ENCODE data around the gene RHOV.
A peak's percentile ranks its signal among the peaks of the same experiment; 100 is the strongest.

The RHOV gene

DNA sequence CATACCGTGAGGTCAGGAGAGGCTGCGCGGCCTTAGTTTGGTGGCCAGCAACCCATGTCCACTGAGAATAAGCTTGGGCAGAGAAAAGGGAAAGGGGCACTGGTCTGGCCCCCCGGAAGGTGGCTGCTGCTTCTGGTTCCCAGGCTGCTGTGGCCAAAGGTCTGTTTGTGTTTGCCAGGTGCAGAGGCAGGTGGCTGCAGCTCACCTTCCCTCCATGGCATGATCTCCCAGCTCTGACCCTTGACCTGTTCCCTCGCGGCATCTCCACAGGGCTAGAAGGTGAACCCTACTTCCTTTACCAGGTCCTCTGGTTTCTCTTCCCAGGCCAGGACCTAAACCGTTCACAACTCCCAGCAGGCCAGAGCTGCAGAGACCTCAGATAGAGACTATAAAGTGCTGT is 34.1 kb upstream of the RHOV start:
- peak overlapping the region; percentile 77 for H3K4me3 ChIP-seq (ENCODE audit: low read length, poor library complexity, severe bottlenecking)
- H3K9ac ChIP-seq (ENCODE audit: low read depth, low read length, poor library complexity, severe bottlenecking) = peak overlapping the region; percentile 83
- peaks cover 7% of the 10 kb centered on the region; the same call in 1 of the 2 replicates for H3K36me3 ChIP-seq (ENCODE audit: insufficient read depth, low read length)
- H2AFZ ChIP-seq (ENCODE audit: low read length) = no peak overlapping the region
- H3K4me2 ChIP-seq (ENCODE audit: low read depth, low read length, poor library complexity, severe bottlenecking) = peak overlapping the region; percentile 68
- H3K4me1 ChIP-seq (ENCODE audit: insufficient read depth, low read length, poor library complexity, severe bottlenecking) = peaks cover 35% of the 10 kb centered on the region
- H4K20me1 ChIP-seq (ENCODE audit: insufficient read depth, low read length, poor library complexity, severe bottlenecking) = peaks cover 19% of the 10 kb centered on the region
- H3F3A ChIP-seq (ENCODE audit: low read depth) = no peaks in the 10 kb centered on the region; the same call in 1 of the 2 replicates
- no peaks in the 10 kb centered on the region for H3K27me3 ChIP-seq (ENCODE audit: insufficient read depth, low read length, poor library complexity, severe bottlenecking)
- no peaks in the 10 kb centered on the region for H3K9me3 ChIP-seq (ENCODE audit: insufficient read depth, low read depth, low read length)
- peaks cover 8% of the 10 kb centered on the region; the same call in 1 of the 2 replicates for H3K79me2 ChIP-seq (ENCODE audit: insufficient read depth, low read length)
- TF ChIP-seq, protein P1, sequence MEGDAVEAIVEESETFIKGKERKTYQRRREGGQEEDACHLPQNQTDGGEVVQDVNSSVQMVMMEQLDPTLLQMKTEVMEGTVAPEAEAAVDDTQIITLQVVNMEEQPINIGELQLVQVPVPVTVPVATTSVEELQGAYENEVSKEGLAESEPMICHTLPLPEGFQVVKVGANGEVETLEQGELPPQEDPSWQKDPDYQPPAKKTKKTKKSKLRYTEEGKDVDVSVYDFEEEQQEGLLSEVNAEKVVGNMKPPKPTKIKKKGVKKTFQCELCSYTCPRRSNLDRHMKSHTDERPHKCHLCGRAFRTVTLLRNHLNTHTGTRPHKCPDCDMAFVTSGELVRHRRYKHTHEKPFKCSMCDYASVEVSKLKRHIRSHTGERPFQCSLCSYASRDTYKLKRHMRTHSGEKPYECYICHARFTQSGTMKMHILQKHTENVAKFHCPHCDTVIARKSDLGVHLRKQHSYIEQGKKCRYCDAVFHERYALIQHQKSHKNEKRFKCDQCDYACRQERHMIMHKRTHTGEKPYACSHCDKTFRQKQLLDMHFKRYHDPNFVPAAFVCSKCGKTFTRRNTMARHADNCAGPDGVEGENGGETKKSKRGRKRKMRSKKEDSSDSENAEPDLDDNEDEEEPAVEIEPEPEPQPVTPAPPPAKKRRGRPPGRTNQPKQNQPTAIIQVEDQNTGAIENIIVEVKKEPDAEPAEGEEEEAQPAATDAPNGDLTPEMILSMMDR (conservative IDR thresholded peaks at IDR 0.05; ENCODE audit: low read length) = no peak
- TF ChIP-seq EZH2phosphoT487 (IDR thresholded peaks at IDR 0.05; ENCODE audit: borderline replicate concordance) = no peak
- no peaks in the 10 kb centered on the region for H3K9me2 ChIP-seq (replicated peaks; ENCODE audit: low read depth, low read length)

DNA sequence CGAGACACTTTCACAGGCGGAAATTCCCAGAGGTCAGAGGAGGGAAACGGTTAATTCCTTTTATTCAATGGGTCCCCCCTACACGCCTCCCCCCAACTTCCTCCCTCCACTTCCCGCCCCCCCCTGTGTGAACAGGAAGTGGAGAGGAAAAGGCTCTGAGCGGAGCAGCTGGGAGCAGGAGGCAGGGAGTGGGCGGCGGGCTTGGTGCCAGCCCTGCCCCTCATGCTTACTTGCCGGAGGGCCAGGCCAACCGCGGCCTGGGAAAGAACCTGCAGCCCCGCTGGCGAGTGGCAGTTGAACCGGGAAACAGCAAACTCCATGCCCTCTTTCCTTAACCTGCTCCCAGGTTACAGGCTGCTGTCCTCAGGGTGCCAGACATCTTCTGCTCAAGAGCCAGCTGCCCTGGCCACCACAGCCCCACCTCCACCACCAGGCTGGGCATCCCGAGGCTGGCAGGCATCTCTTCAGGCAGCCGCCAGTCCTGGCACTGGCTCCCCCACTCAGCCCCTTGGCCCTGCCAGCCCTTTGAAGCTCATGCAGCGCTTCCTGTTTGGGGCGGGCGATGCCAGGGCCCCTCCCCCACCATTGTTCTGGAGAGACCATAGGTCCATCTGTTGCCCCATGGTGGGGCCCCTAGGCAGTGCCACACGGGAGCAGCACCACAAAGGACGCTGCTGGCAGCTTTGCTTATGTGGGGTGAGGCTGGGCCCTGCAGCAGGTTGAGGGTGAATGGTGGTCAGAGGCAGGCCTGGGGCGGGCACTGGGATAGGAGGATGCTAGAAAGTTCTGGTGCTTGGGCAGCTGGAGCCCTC is 33.2 kb upstream of the RHOV start:
- Histone ChIP-seq H3K4me1 (ENCODE audit: insufficient read depth, low read length, poor library complexity, severe bottlenecking) (peaks cover 35% of the 10 kb centered on the region), H4K20me1 (ENCODE audit: insufficient read depth, low read length, poor library complexity, severe bottlenecking) (peaks cover 19% of the 10 kb centered on the region), H3K9ac (ENCODE audit: low read depth, low read length, poor library complexity, severe bottlenecking) (peak overlapping the region; percentile 83), H3K4me3 (ENCODE audit: low read length, poor library complexity, severe bottlenecking) (peak overlapping the region; percentile 77), H3K9me2 (replicated peaks; ENCODE audit: low read depth, low read length) (no peaks in the 10 kb centered on the region), H3K27me3 (ENCODE audit: insufficient read depth, low read length, poor library complexity, severe bottlenecking) (no peaks in the 10 kb centered on the region), H3K79me2 (ENCODE audit: insufficient read depth, low read length) (peaks cover 12% of the 10 kb centered on the region; the same call in 1 of the 2 replicates), H3K36me3 (ENCODE audit: insufficient read depth, low read length) (peaks cover 15% of the 10 kb centered on the region; the same call in 1 of the 2 replicates), H3K4me2 (ENCODE audit: low read depth, low read length, poor library complexity, severe bottlenecking) (peak overlapping the region; percentile 68), H2AFZ (ENCODE audit: low read length) (peak overlapping the region; percentile 52), H3F3A (ENCODE audit: low read depth) (no peaks in the 10 kb centered on the region; the same call in 1 of the 2 replicates), H3K9me3 (ENCODE audit: insufficient read depth, low read depth, low read length) (no peaks in the 10 kb centered on the region)
- TF ChIP-seq EZH2phosphoT487 (IDR thresholded peaks at IDR 0.05; ENCODE audit: borderline replicate concordance) = no peak
- TF ChIP-seq, protein P1 (conservative IDR thresholded peaks at IDR 0.05; ENCODE audit: low read length) = 0 out of 2 replicates have a peak, but pooled peaks have one; percentile 11

DNA sequence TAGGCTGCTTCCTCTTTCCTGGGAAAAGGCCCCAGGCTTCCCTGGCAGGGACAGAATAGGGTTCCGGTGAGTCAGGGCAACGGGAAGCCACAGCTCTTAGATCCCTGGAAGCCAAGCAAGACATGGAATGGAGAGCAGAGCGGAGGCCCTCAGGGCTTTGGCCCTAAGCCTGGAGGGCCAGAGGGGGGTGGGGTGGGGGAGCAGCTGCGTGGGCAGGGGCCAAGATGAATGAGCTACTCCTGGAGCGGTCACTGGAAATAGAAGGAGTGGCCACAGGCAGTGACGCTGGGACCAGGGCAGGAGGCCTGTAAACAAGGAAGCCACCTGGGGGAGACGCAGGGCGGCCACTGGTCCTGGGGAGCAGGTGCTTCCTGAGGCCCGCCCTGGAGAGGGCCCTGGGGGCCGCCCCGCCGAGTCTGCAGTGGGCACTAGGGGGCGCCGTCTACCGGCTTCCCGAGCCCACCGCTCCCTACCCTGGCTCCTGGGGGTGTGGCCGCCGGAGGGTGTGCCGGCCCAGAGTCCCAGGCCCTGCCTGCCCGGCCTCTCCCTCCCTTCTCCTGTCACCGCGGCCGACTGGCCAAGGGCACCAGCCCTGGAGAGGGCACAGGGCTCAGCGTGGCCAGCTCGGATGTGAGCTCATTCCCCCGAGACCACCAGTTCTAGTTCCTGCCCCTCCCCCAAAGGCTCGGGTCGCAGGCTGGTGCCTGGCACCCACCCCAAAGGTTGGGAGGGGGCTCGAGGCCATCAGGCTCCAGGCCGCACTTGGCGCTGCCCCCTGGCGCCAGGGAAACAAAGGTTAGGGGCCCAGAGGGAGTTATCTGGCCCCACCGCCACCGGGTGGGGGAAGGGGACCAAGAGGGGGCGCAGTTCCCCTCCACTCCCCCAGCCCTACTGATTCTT is 32.3 kb upstream of the RHOV start:
- H3K4me2 ChIP-seq (ENCODE audit: low read depth, low read length, poor library complexity, severe bottlenecking) = peak overlapping the region; percentile 68
- no peaks in the 10 kb centered on the region for H3K9me3 ChIP-seq (ENCODE audit: insufficient read depth, low read depth, low read length)
- H3K79me2 ChIP-seq (ENCODE audit: insufficient read depth, low read length) = peaks cover 17% of the 10 kb centered on the region; the same call in 1 of the 2 replicates
- H2AFZ ChIP-seq (ENCODE audit: low read length) = peak overlapping the region; percentile 52; the same call in 1 of the 2 replicates
- peaks cover 15% of the 10 kb centered on the region; the same call in 1 of the 2 replicates for H3K36me3 ChIP-seq (ENCODE audit: insufficient read depth, low read length)
- TF ChIP-seq, protein P1 (conservative IDR thresholded peaks at IDR 0.05; ENCODE audit: low read length) = peak; percentile 67
- TF ChIP-seq EZH2phosphoT487 (IDR thresholded peaks at IDR 0.05; ENCODE audit: borderline replicate concordance) = no peak
- H4K20me1 ChIP-seq (ENCODE audit: insufficient read depth, low read length, poor library complexity, severe bottlenecking) = peaks cover 19% of the 10 kb centered on the region
- no peaks in the 10 kb centered on the region for H3K9me2 ChIP-seq (replicated peaks; ENCODE audit: low read depth, low read length)
- no peaks in the 10 kb centered on the region; the same call in 1 of the 2 replicates for H3F3A ChIP-seq (ENCODE audit: low read depth)
- H3K9ac ChIP-seq (ENCODE audit: low read depth, low read length, poor library complexity, severe bottlenecking) = peak overlapping the region; percentile 83
- peak overlapping the region; percentile 77 for H3K4me3 ChIP-seq (ENCODE audit: low read length, poor library complexity, severe bottlenecking)
- H3K4me1 ChIP-seq (ENCODE audit: insufficient read depth, low read length, poor library complexity, severe bottlenecking) = peaks cover 31% of the 10 kb centered on the region
- no peaks in the 10 kb centered on the region for H3K27me3 ChIP-seq (ENCODE audit: insufficient read depth, low read length, poor library complexity, severe bottlenecking)
